Mesendoderm (in vitro differentiated cells): Measurements from ENCODE around the gene FKBP9.

Experiments used
- DNase-seq: peaks from one replicate; pipeline ENCODE4 v3.0.0; 2013
- H2AK5ac ChIP-seq: 2 replicates; pipeline ENCODE4 v1.6.1; 2013; ENCODE audit warnings: low read length, inconsistent platforms
- H2BK120ac ChIP-seq: 2 replicates; pipeline ENCODE4 v1.6.1; 2013; ENCODE audit warnings: low read depth, mild to moderate bottlenecking, low read length, moderate library complexity, mixed read lengths
- H2BK15ac ChIP-seq: replicated peaks from 2 replicates; pipeline ENCODE4 v1.6.1; 2013; ENCODE audit warnings: low read depth, mild to moderate bottlenecking, moderate library complexity
- H2BK5ac ChIP-seq: 2 replicates; pipeline ENCODE4 v1.6.1; 2013; ENCODE audit warnings: low read length, inconsistent platforms
- H3K18ac ChIP-seq: 2 replicates; pipeline ENCODE4 v1.6.1; 2013; ENCODE audit warnings: mild to moderate bottlenecking, low read length, mixed read lengths
- H3K23ac ChIP-seq: one replicate; pipeline ENCODE4 v1.6.1; 2013; ENCODE audit warnings: low read length
- H3K27ac ChIP-seq: 2 replicates; pipeline ENCODE4 v1.5.1; 2013; ENCODE audit warnings: low read depth, mild to moderate bottlenecking, inconsistent platforms, low read length, moderate library complexity
- H3K27me3 ChIP-seq: 2 replicates; pipeline ENCODE4 v1.6.1; 2013; ENCODE audit warnings: low read length, control low read depth, mild to moderate bottlenecking, inconsistent platforms; ENCODE audit not compliant: insufficient read depth, poor library complexity
- H3K36me3 ChIP-seq: 2 replicates; pipeline ENCODE4 v1.6.1; 2013; ENCODE audit warnings: low read length, inconsistent platforms; ENCODE audit not compliant: control insufficient read depth, insufficient read depth
- H3K4ac ChIP-seq: one replicate; pipeline ENCODE4 v1.6.1; 2013; ENCODE audit warnings: low read depth, mild to moderate bottlenecking, low read length, moderate library complexity
- H3K4me1 ChIP-seq: 2 replicates; pipeline ENCODE4 v1.6.1; 2013; ENCODE audit warnings: low read depth, low read length, inconsistent platforms; ENCODE audit not compliant: control insufficient read depth
- H3K4me2 ChIP-seq: 2 replicates; pipeline ENCODE4 v1.6.1; 2013; ENCODE audit warnings: low read length
- H3K4me3 ChIP-seq: 2 replicates; pipeline ENCODE4 v1.5.1; 2013; ENCODE audit warnings: mild to moderate bottlenecking, low read length
- H3K56ac ChIP-seq: one replicate; pipeline ENCODE4 v1.6.1; 2013; ENCODE audit warnings: low read length
- H3K79me1 ChIP-seq: 2 replicates; pipeline ENCODE4 v1.6.1; 2013; ENCODE audit warnings: low read length, inconsistent platforms
- H3K79me2 ChIP-seq: 2 replicates; pipeline ENCODE4 v1.6.1; 2013; ENCODE audit warnings: mild to moderate bottlenecking, low read length; ENCODE audit not compliant: control insufficient read depth, insufficient read depth
- H3K9ac ChIP-seq: 2 replicates; pipeline ENCODE4 v1.6.1; 2013; ENCODE audit warnings: low read length, inconsistent platforms
- H4K5ac ChIP-seq: one replicate; pipeline ENCODE4 v1.6.1; 2013; ENCODE audit warnings: low read length
- H4K8ac ChIP-seq: one replicate; pipeline ENCODE4 v1.6.1; 2013; ENCODE audit warnings: low read depth, mild to moderate bottlenecking, control low read depth, low read length, moderate library complexity
- WGBS: extraction: QIAGEN DNeasy Blood & Tissue Kit; methylation state at CpG from one replicate; pipeline ENCODE4 v1.1.7; 2013; ENCODE audit warnings: low lambda C conversion rate, missing lambda C conversion rate; ENCODE audit not compliant: insufficient coverage; ENCODE audit errors: extremely low coverage; 5-methylcytosine and 5-hydroxymethylcytosine counted together

The FKBP9 gene

DNA sequence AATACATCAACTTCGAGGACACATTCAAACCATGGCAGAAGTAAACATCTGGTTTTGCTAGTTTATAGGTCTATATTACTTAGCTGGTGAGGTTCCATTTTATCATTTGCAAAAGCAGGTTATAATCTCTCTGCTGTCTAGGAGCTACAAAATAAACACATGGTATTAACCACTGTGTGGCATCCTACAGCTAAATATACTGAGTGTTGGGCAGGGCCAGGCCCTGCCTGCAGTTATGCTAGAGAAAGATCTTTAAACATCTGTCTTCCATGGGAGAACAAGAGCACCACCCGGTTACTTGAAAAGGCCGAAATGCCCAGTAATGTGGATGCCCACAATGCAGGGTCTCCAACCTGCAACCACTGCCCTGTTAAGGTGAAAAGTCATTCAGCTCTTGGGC, 20.6 kb upstream of the FKBP9 start:
- no CpG with 5 or more reads among the region's 3 CpGs for WGBS
- no peak overlapping the region for H3K4ac ChIP-seq
- peaks cover 14% of the 10 kb centered on the region for H3K27me3 ChIP-seq
- H2BK15ac ChIP-seq: no peak overlapping the region
- H2BK5ac ChIP-seq: no peak overlapping the region
- no peaks in the 10 kb centered on the region for H3K36me3 ChIP-seq
- H3K27ac ChIP-seq: no peak overlapping the region
- no peak overlapping the region for H2BK120ac ChIP-seq
- no peak overlapping the region for H3K4me3 ChIP-seq
- H3K4me1 ChIP-seq: no peaks in the 10 kb centered on the region
- no peak overlapping the region for H3K9ac ChIP-seq
- no peaks in the 10 kb centered on the region for H3K79me1 ChIP-seq
- DNase-seq: no peak
- H3K23ac ChIP-seq: no peak overlapping the region
- H2AK5ac ChIP-seq: no peak overlapping the region
- H4K8ac ChIP-seq: no peak overlapping the region
- no peak overlapping the region for H3K4me2 ChIP-seq
- no peaks in the 10 kb centered on the region for H3K79me2 ChIP-seq
- H4K5ac ChIP-seq: no peak overlapping the region
- no peak overlapping the region for H3K18ac ChIP-seq
- no peak overlapping the region for H3K56ac ChIP-seq

DNA sequence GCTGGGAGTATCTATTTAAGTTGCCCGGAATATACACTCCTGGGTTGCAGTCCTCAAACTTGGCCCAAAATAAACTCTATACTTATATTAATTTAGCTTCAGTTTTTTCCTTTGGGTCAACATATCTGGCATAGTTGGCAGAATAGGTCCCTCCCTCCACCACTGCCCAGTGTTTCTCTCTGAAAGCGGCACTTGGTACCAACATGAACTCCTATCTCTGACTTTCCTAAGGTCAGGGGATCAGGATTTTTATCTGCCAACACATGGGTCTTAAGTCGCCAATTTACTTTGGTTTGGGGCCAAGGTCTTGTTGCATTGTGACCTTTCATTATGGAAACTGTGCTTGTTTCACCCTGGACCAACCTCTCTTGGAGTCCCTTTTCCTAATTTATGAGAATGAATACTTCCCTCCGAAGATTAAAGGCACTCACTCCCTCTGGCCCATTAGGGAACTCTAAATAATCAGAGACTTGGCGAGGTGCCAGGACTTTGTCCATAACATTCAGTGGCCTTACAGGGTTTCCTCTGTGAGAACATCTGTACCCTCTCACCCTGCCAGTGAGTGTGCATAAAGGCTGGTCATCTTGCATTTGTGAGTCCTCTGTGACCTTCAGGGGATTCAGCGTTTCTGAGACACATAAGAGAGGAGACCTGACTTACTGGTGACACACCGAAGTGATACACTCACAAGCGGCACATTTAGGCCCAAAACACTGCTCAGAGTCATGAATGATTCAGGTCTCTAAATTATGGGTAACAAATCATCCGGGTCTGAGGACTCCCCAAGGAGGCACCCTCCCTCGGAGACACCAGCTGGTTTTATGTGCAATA, 19.7 kb upstream of the FKBP9 start:
- H3K4ac ChIP-seq: no peak overlapping the region
- H2BK15ac ChIP-seq: no peak overlapping the region
- H3K27me3 ChIP-seq: peaks cover 14% of the 10 kb centered on the region
- no peak overlapping the region for H3K23ac ChIP-seq
- no peak for DNase-seq
- H2AK5ac ChIP-seq: no peak overlapping the region
- H3K4me1 ChIP-seq: no peaks in the 10 kb centered on the region
- no peak overlapping the region for H3K9ac ChIP-seq
- no peak overlapping the region for H2BK120ac ChIP-seq
- H3K4me2 ChIP-seq: no peak overlapping the region
- H3K27ac ChIP-seq: no peak overlapping the region
- H3K79me2 ChIP-seq: no peaks in the 10 kb centered on the region
- H3K36me3 ChIP-seq: no peaks in the 10 kb centered on the region
- no peaks in the 10 kb centered on the region for H3K79me1 ChIP-seq
- no peak overlapping the region for H3K4me3 ChIP-seq
- no peak overlapping the region for H4K5ac ChIP-seq
- WGBS: no CpG with 5 or more reads among the region's 10 CpGs
- H3K56ac ChIP-seq: no peak overlapping the region
- H4K8ac ChIP-seq: no peak overlapping the region
- H2BK5ac ChIP-seq: no peak overlapping the region
- no peak overlapping the region for H3K18ac ChIP-seq

DNA sequence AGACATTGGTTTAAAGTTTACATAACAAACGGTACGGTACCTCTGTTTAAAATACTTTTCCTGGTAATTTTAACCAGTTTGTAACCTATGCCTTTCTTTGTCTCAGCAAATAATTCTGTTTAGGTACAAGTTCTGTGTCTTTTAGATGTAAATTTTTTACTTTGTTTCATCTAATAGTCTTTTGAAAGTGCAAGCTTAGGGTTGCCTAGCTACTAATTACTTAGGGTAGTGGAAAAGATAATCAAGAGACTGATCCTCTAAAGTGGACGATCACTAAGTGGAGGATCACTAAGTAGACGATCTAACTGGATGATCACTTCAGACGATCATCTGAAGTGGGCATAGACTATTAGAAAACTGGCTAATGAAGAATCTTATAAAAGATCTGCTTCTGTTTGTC, 16.1 kb upstream of the FKBP9 start:
- H4K8ac ChIP-seq: no peak overlapping the region
- no peak overlapping the region for H2AK5ac ChIP-seq
- H4K5ac ChIP-seq: no peak overlapping the region
- no peak overlapping the region for H3K23ac ChIP-seq
- no peaks in the 10 kb centered on the region for H3K36me3 ChIP-seq
- H3K9ac ChIP-seq: no peak overlapping the region
- H3K4me2 ChIP-seq: no peak overlapping the region
- no peak overlapping the region for H3K4ac ChIP-seq
- DNase-seq: no peak
- no CpG with 5 or more reads among the region's 5 CpGs for WGBS
- H3K27me3 ChIP-seq: peaks cover 13% of the 10 kb centered on the region
- no peak overlapping the region for H3K4me3 ChIP-seq
- H3K79me2 ChIP-seq: no peaks in the 10 kb centered on the region
- no peak overlapping the region for H3K56ac ChIP-seq
- no peaks in the 10 kb centered on the region for H3K79me1 ChIP-seq
- H2BK120ac ChIP-seq: no peak overlapping the region
- H2BK15ac ChIP-seq: no peak overlapping the region
- no peak overlapping the region for H2BK5ac ChIP-seq
- H3K4me1 ChIP-seq: no peaks in the 10 kb centered on the region
- H3K27ac ChIP-seq: no peak overlapping the region
- no peak overlapping the region for H3K18ac ChIP-seq

DNA sequence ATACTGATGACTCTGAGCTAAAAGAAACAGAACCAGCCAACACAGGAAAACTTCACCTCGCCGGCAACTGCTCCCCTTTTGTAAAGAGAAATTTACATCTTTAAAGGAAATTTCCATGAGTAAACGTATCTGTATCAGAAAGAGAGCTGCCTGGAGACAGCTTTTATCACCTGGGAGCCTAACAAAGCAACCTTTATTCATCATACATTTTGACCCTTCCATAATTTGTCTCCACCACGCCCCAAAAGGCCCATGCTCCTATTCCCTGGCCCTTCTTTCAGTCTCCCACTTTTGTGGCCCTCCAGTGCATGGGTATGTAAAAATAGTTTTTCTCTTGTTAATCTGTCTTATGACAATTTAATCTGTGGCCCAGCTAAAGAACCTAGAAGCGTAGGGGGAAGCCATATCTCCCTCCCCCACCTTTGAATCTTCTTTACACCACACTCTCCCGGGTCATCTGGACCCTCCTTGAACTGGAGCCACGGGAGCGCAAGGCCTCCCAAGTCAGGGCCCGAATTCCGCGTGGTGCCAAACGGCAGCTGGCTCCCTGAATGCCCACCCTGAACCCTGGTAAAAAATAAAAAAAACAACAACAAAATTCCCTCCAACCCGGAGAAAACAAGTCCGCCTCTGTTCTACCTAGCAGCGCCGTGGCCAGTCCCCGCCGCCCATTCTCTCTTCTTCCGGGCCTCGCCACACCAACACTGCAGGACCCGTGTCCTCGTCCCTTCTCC, 15.4 kb upstream of the FKBP9 start:
- WGBS: no CpG with 5 or more reads among the region's 22 CpGs

DNA sequence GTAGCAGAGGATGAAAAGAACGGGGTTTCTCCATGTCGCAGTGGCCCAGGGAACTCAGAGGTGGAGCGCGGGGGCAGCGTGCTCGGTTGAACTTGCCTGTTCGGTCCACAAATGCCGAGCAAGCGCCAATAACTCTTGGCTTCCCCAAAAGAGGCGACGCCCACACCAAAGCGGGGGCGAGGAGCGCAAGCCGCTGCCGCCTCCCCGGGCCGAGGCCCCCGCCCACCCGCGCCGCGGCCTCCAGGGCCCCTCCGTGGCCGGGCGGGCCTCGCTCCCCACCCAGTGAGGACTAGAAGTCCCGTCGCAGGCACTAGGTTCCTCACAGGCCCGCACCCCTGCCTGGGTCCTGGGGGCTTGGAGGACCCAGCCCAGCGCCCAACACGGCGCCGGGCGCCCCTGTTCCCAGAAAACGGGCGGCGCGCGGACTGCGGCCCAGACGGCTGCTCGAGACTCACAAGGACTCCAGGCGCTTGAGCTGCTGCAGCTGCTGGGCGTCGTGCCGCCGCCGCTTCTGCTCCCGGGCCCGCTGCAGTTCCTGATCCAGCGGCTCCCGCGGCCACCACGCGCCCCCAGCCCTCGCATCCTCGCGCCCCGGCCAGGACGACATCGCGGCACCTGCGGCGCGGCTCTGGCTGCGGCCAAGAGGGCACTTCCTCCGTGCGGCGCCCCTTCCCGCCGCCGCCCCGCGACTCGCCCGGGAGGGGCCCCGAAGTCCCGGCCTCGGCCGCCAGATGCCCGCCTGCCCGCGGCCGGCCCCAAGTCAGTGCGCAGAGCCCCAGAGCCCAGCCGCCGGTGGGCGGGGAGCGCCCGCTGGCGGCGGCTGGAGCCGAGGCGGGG, 14.6 kb upstream of the FKBP9 start:
- Histone ChIP-seq H3K27ac (peak overlapping the region; percentile 66), H3K79me2 (no peaks in the 10 kb centered on the region), H3K4me3 (peak overlapping the region; percentile 67), H3K23ac (peak overlapping the region; percentile 24), H3K4me1 (no peaks in the 10 kb centered on the region), H4K5ac (no peak overlapping the region), H3K36me3 (no peaks in the 10 kb centered on the region), H2BK120ac (no peak overlapping the region), H4K8ac (no peak overlapping the region), H3K4ac (peak overlapping the region; percentile 64), H3K27me3 (peaks cover 9% of the 10 kb centered on the region), H3K18ac (peak overlapping the region; percentile 85), H3K56ac (peak overlapping the region; percentile 88), H3K9ac (peak overlapping the region; percentile 86), H2BK15ac (peak overlapping the region; percentile 14), H3K4me2 (peak overlapping the region; percentile 79), H2BK5ac (no peak overlapping the region), H3K79me1 (no peaks in the 10 kb centered on the region), H2AK5ac (no peak overlapping the region)
- no CpG with 5 or more reads among the region's 95 CpGs for WGBS
- peak; percentile 87 for DNase-seq

More for the DNA sequence above, 15.4 kb upstream of the FKBP9 start:
- Histone ChIP-seq H3K56ac (peak overlapping the region; percentile 88), H2BK5ac (no peak overlapping the region), H3K23ac (no peak overlapping the region), H3K36me3 (no peaks in the 10 kb centered on the region), H3K18ac (peak overlapping the region; percentile 85), H3K4me1 (no peaks in the 10 kb centered on the region), H3K4me3 (peak overlapping the region; percentile 67), H4K8ac (no peak overlapping the region), H3K4me2 (peak overlapping the region; percentile 79), H3K27me3 (peaks cover 11% of the 10 kb centered on the region), H2BK15ac (no peak overlapping the region), H3K27ac (no peak overlapping the region), H3K4ac (no peak overlapping the region), H3K79me1 (no peaks in the 10 kb centered on the region), H3K79me2 (no peaks in the 10 kb centered on the region), H3K9ac (peak overlapping the region; percentile 86), H2AK5ac (no peak overlapping the region), H2BK120ac (no peak overlapping the region), H4K5ac (no peak overlapping the region)
- DNase-seq: no peak
